Keratinocyte (primary cell): ENCODE results near the gene PLA2G2F.

ENCODE experiments used
- EZH2 ChIP-seq: IDR thresholded peaks from one replicate; pipeline ENCODE4 v1.6.1; 2012; ENCODE audit warnings: inconsistent platforms, mild to moderate bottlenecking, low read length, moderate library complexity
- TF ChIP-seq, protein P1 (sequence below), 3 experiments: IDR thresholded peaks in 1 of 3; conservative IDR thresholded peaks in 1 of 3; optimal IDR thresholded peaks in 1 of 3; 2 replicates in 2 of 3; 3 replicates in 1 of 3; pipeline versions ENCODE3 to v1.5.1; 2011; ENCODE audit warnings: low read length in 3 of 3, mild to moderate bottlenecking in 3 of 3, moderate library complexity in 2 of 3, control low read depth in 1 of 3, inconsistent platforms in 1 of 3; ENCODE audit not compliant: insufficient read depth in 2 of 3; ENCODE audit errors: extremely low read depth in 1 of 3

DNA sequence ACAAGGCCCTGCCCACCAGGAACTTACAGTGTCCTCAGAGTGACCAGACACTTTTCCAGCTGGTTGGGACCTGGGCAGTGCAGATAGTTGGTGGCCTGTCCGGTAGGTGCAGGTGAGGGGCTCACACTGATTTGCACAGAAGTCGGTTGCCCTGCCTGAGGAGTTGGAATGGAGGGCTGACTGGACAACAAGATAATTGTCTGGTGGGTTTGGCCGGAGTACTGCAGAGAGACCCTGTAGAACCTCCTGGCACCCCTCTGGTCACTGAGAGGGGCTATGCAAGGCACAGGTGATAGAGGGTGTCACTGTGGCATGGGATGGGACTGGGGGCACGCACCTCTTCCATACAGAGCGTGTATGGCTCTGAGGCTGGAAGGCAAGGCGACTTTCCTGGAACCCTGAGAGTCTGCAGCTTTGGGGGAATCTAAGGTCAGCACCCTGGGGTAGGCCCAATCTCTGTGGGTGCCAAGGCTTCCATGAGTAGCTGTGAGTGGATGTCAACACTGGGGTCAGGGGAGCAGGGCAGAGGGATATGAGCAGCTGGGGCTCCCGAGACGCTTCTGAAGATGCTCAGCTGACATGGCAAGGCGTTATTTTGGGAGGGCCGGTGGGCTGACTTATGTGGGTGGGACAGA, 12.2 kb upstream of the PLA2G2F start:
- TF ChIP-seq, protein P1, sequence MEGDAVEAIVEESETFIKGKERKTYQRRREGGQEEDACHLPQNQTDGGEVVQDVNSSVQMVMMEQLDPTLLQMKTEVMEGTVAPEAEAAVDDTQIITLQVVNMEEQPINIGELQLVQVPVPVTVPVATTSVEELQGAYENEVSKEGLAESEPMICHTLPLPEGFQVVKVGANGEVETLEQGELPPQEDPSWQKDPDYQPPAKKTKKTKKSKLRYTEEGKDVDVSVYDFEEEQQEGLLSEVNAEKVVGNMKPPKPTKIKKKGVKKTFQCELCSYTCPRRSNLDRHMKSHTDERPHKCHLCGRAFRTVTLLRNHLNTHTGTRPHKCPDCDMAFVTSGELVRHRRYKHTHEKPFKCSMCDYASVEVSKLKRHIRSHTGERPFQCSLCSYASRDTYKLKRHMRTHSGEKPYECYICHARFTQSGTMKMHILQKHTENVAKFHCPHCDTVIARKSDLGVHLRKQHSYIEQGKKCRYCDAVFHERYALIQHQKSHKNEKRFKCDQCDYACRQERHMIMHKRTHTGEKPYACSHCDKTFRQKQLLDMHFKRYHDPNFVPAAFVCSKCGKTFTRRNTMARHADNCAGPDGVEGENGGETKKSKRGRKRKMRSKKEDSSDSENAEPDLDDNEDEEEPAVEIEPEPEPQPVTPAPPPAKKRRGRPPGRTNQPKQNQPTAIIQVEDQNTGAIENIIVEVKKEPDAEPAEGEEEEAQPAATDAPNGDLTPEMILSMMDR (optimal IDR thresholded peaks at IDR 0.05 in 1 of 3, IDR thresholded peaks at IDR 0.05 in 1 of 3, conservative IDR thresholded peaks at IDR 0.05 in 1 of 3; ENCODE audit: extremely low read depth in 1 of 3, insufficient read depth in 2 of 3, low read length in 3 of 3) = no peak
- no peak for TF ChIP-seq EZH2
